Panc1 (cell line): ENCODE results near the gene BOD1.

Experiments
- CTCF ChIP-seq: fragments of 450-650 bp; IDR thresholded peaks from 2 replicates; pipeline ENCODE4 v1.5.1; 2017; ENCODE audit warnings: mild to moderate bottlenecking
- POLR2AphosphoS5 ChIP-seq: IDR thresholded peaks from 2 replicates; pipeline ENCODE4 v1.6.1; 2012; ENCODE audit warnings: mild to moderate bottlenecking, low read depth, low read length, moderate library complexity
- REST ChIP-seq, 2 experiments: IDR thresholded peaks; 2 replicates each; pipeline ENCODE4 v1.6.1; 2011 to 2012; ENCODE audit warnings: low read depth in 2 of 2, control low read depth in 1 of 2, low read length in 1 of 2, mild to moderate bottlenecking in 1 of 2, moderate library complexity in 1 of 2; ENCODE audit not compliant: insufficient read depth in 1 of 2
- TCF7L2 ChIP-seq: IDR thresholded peaks from 2 replicates; pipeline ENCODE4 v1.6.1; 2011; ENCODE audit warnings: mild to moderate bottlenecking, low read depth, low read length, inconsistent platforms

- TF ChIP-seq CTCF (no peak), REST (IDR thresholded peaks at IDR 0.05; ENCODE audit: insufficient read depth in 1 of 2, low read depth in 2 of 2, low read length in 1 of 2) (no peak), TCF7L2 (no peak), POLR2AphosphoS5 (no peak)
These were observed 39.3 kb downstream of the BOD1 start for GRCh38 chr5:173577166-173577565.
